GM21825 (cell line): ENCODE results near the gene RFFL.
"Not testable (repeated sequence)": the region's sequence is repeated elsewhere in the genome, so short reads cannot be mapped to it uniquely, and the experiment has no call there.

Experiments
- ATAC-seq: cut with Tn5 transposase; IDR thresholded peaks from one replicate; pipeline ENCODE4 v1.9.1; 2021; ENCODE audit warnings: mild to moderate bottlenecking, moderate library complexity; ENCODE audit not compliant: unreplicated experiment

The RFFL gene

GRCh38 chr17:35063514-35064223 lies at the start of gene RFFL:
Gene RFFL, minus strand, starts transcription at chr17:35063707. Its CDS starts 37,154 bp downstream, at chr17:35026553.
- peak; percentile 85 for ATAC-seq

- ATAC-seq = not testable (repeated sequence)
These were observed 47.3 kb upstream of the RFFL start for GRCh38 chr17:35110791-35111190.

GRCh38 chr17:35104844-35105450 lies 41.4 kb upstream of the RFFL start:
- no peak for ATAC-seq

GRCh38 chr17:35103271-35103670 lies 39.8 kb upstream of the RFFL start:
- no peak for ATAC-seq

- no peak for ATAC-seq
These were observed 38.2 kb upstream of the RFFL start for GRCh38 chr17:35101725-35102124.

GRCh38 chr17:35101036-35101435 lies 37.5 kb upstream of the RFFL start:
- no peak for ATAC-seq

GRCh38 chr17:35099908-35100307 lies 36.4 kb upstream of the RFFL start:
- ATAC-seq = no peak

- ATAC-seq = no peak
These were observed 34.3 kb upstream of the RFFL start for GRCh38 chr17:35097776-35098175.

- ATAC-seq = no peak
These were observed 32.2 kb upstream of the RFFL start for GRCh38 chr17:35095741-35096140.

GRCh38 chr17:35094902-35095301 lies 31.4 kb upstream of the RFFL start:
- no peak for ATAC-seq

GRCh38 chr17:35090707-35091106 lies 27.2 kb upstream of the RFFL start:
- not testable (repeated sequence) for ATAC-seq

- ATAC-seq = peak; percentile 16
These were observed 26.2 kb upstream of the RFFL start for GRCh38 chr17:35089586-35090296.

- ATAC-seq = peak; percentile 58
These were observed 25.5 kb upstream of the RFFL start for GRCh38 chr17:35088881-35089585.

- peak; percentile 4 for ATAC-seq
These were observed 24.9 kb upstream of the RFFL start for GRCh38 chr17:35088356-35088880.

- ATAC-seq = no peak
These were observed 24.3 kb upstream of the RFFL start for GRCh38 chr17:35087731-35088355.

- ATAC-seq = no peak
These were observed 23.5 kb upstream of the RFFL start for GRCh38 chr17:35086931-35087573.

GRCh38 chr17:35086164-35086563 lies 22.7 kb upstream of the RFFL start:
- no peak for ATAC-seq

GRCh38 chr17:35084987-35085386 lies 21.5 kb upstream of the RFFL start:
- ATAC-seq = no peak

- ATAC-seq = no peak
These were observed 19.6 kb upstream of the RFFL start for GRCh38 chr17:35083071-35083470.

GRCh38 chr17:35082073-35082657 lies 18.7 kb upstream of the RFFL start:
- ATAC-seq = no peak
